Ovary (tissue), 3 donors: ENCODE results near the gene SLC38A10.

Experiments used
- CTCF ChIP-seq, 3 donors: fragments of 450-650 bp in 2 of 3; fragments of 200-600 bp in 1 of 3; IDR thresholded peaks; one replicate each; pipeline versions ENCODE4 v1.5.1 to v1.8.0; 2016 to 2022; ENCODE audit warnings: antibody characterized with exemption in 3 of 3, mild to moderate bottlenecking in 1 of 3
- EP300 ChIP-seq: sonication (generic); formaldehyde crosslinking; IDR thresholded peaks from one replicate; pipeline ENCODE4 v1.6.1; 2017; ENCODE audit warnings: antibody characterized with exemption
- POLR2A ChIP-seq: fragments of 450-650 bp; IDR thresholded peaks from one replicate; pipeline ENCODE4 v1.6.1; 2017; ENCODE audit warnings: antibody characterized with exemption, mild to moderate bottlenecking, moderate library complexity
- donor health status: DM: no; HTN: no; CAD: no.

- TF ChIP-seq CTCF (IDR thresholded peaks at IDR 0.05) (no peak), EP300 (no peak), POLR2A (no peak)
Observed at GRCh38 chr17:81289627-81290026, 5.5 kb downstream of the SLC38A10 start.
